Hepatocyte (in vitro differentiated cells): ENCODE data around the gene IGFLR1.

Experiments
- EZH2phosphoT487 ChIP-seq: fragments of 200-600 bp; sonication (generic); IDR thresholded peaks from one replicate; pipeline ENCODE4 v1.6.1; 2018; ENCODE audit warnings: antibody characterized with exemption, mild to moderate bottlenecking, low read depth, moderate library complexity; ENCODE audit not compliant: unreplicated experiment, severe bottlenecking
- TF ChIP-seq, protein P1 (sequence below): fragments of 200-600 bp; sonication (generic); IDR thresholded peaks from 2 replicates; pipeline ENCODE4 v1.5.1; 2016; ENCODE audit warnings: antibody characterized with exemption, mild to moderate bottlenecking; ENCODE audit not compliant: poor library complexity

DNA sequence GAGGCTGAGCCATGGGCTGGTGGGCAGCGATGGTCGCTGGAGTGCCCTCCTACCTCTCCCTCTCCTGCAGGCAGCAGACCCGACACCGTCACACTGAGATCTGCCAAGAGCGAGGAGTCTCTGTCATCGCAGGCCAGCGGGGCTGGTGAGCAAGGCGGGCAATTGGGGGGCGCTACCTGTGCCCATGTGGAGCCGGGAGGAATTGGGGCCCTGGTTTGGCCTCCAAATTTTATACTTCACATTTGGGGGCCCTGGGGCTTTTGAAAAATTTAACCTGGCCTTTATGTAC, 43.0 kb upstream of the IGFLR1 start:
- TF ChIP-seq EZH2phosphoT487: no peak
- TF ChIP-seq, protein P1, sequence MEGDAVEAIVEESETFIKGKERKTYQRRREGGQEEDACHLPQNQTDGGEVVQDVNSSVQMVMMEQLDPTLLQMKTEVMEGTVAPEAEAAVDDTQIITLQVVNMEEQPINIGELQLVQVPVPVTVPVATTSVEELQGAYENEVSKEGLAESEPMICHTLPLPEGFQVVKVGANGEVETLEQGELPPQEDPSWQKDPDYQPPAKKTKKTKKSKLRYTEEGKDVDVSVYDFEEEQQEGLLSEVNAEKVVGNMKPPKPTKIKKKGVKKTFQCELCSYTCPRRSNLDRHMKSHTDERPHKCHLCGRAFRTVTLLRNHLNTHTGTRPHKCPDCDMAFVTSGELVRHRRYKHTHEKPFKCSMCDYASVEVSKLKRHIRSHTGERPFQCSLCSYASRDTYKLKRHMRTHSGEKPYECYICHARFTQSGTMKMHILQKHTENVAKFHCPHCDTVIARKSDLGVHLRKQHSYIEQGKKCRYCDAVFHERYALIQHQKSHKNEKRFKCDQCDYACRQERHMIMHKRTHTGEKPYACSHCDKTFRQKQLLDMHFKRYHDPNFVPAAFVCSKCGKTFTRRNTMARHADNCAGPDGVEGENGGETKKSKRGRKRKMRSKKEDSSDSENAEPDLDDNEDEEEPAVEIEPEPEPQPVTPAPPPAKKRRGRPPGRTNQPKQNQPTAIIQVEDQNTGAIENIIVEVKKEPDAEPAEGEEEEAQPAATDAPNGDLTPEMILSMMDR: no peak
